HFFc6 (cell line): ENCODE data around the gene RFC2. TPM values are rescaled to one million over a fixed set of nuclear protein-coding genes. Genes with fewer than 3 reads are reported as not detected.

Experiments
- DNase-seq: peaks from one replicate; pipeline ENCODE4 v3.0.0-alpha.2; 2018
- H3K27ac Mint-ChIP-seq: 2 replicates; pipeline ENCODE4 v1.8.0; 2020; ENCODE audit warnings: mild to moderate bottlenecking, mixed read lengths
- H3K27me3 Mint-ChIP-seq: 2 replicates; pipeline ENCODE4 v1.8.0; 2021; ENCODE audit warnings: mild to moderate bottlenecking, moderate library complexity, mixed read lengths; ENCODE audit not compliant: insufficient read depth
- H3K36me3 Mint-ChIP-seq: 2 replicates; pipeline ENCODE4 v1.8.0; 2021; ENCODE audit warnings: low read depth, mixed read lengths
- H3K4me1 Mint-ChIP-seq: 2 replicates; pipeline ENCODE4 v1.8.0; 2020; ENCODE audit warnings: low read depth, mixed read lengths
- H3K4me3 Mint-ChIP-seq: 2 replicates; pipeline ENCODE4 v1.8.0; 2020; ENCODE audit warnings: mild to moderate bottlenecking, moderate library complexity, mixed read lengths
- H3K9me3 Mint-ChIP-seq: 2 replicates; pipeline ENCODE4 v1.8.0; 2020; ENCODE audit warnings: mild to moderate bottlenecking, mixed read lengths
- CTCF ChIP-seq: fragments of 200-600 bp; sonication (generic); IDR thresholded peaks from 2 replicates; pipeline ENCODE4 v1.5.0; 2021; ENCODE audit warnings: antibody characterized with exemption, mild to moderate bottlenecking
- total RNA-seq, 6 experiments: library from RNA; stranded (reverse); fragmentation: NEBNext Ultra II Directional; extraction: Animal tissue kit (Norgen Biotek cat#: 25700); gene quantifications; 2 replicates in 1 of 6; 3 replicates in 5 of 6; pipeline ENCODE4 v1.2.3, GENCODE V29; 2021

Gene RFC2
- total RNA-seq, 6 experiments from 2014 or later, result 16.8 to 37.7 (median 34.0) TPM

- no peak for DNase-seq
- no peak for TF ChIP-seq CTCF
- Mint-ChIP-seq H3K9me3 (no peaks in the 10 kb centered on the region), H3K36me3 (peaks cover 14% of the 10 kb centered on the region; the same call in 1 of the 2 replicates), H3K4me1 (peaks cover 42% of the 10 kb centered on the region), H3K27ac (peak overlapping the region; percentile 69; the same call in 1 of the 2 replicates), H3K27me3 (no peaks in the 10 kb centered on the region; the same call in 1 of the 2 replicates), H3K4me3 (peak overlapping the region; percentile 9; the same call in 1 of the 2 replicates)
These were observed 40.2 kb upstream of the RFC2 start for GRCh38 chr7:74294191-74294998.

- Mint-ChIP-seq H3K4me1 (peaks cover 48% of the 10 kb centered on the region), H3K4me3 (no peak overlapping the region), H3K36me3 (peaks cover 14% of the 10 kb centered on the region; the same call in 1 of the 2 replicates), H3K27me3 (no peaks in the 10 kb centered on the region), H3K27ac (0 out of 2 replicates have a peak overlapping the region, but pooled peaks have one; percentile 19), H3K9me3 (no peaks in the 10 kb centered on the region)
- TF ChIP-seq CTCF, result no peak
- no peak for DNase-seq
These were observed 39.3 kb upstream of the RFC2 start for GRCh38 chr7:74293577-74293908.

- no peak for TF ChIP-seq CTCF
- H3K36me3 Mint-ChIP-seq, result peaks cover 14% of the 10 kb centered on the region; the same call in 1 of the 2 replicates
- no peak for DNase-seq
- H3K4me1 Mint-ChIP-seq, result peaks cover 54% of the 10 kb centered on the region
- no peaks in the 10 kb centered on the region for H3K9me3 Mint-ChIP-seq
- no peak overlapping the region for H3K4me3 Mint-ChIP-seq
- no peaks in the 10 kb centered on the region for H3K27me3 Mint-ChIP-seq
- H3K27ac Mint-ChIP-seq, result 0 out of 2 replicates have a peak overlapping the region, but pooled peaks have one; percentile 19
These were observed 38.8 kb upstream of the RFC2 start for GRCh38 chr7:74292757-74293576.

- TF ChIP-seq CTCF, result no peak
- H3K27ac Mint-ChIP-seq, result no peak overlapping the region
- 0 out of 2 replicates have a peak overlapping the region, but pooled peaks have one; percentile 15 for H3K4me3 Mint-ChIP-seq
- peaks cover 10% of the 10 kb centered on the region; the same call in 1 of the 2 replicates for H3K36me3 Mint-ChIP-seq
- H3K27me3 Mint-ChIP-seq, result no peaks in the 10 kb centered on the region
- no peaks in the 10 kb centered on the region for H3K9me3 Mint-ChIP-seq
- H3K4me1 Mint-ChIP-seq, result peaks cover 53% of the 10 kb centered on the region
- no peak for DNase-seq
These were observed 37.3 kb upstream of the RFC2 start for GRCh38 chr7:74291535-74291934.

- Mint-ChIP-seq H3K4me3 (peak overlapping the region; percentile 86), H3K27me3 (no peaks in the 10 kb centered on the region), H3K4me1 (peaks cover 53% of the 10 kb centered on the region), H3K27ac (no peak overlapping the region; the same call in 1 of the 2 replicates), H3K36me3 (peaks cover 8% of the 10 kb centered on the region; the same call in 1 of the 2 replicates), H3K9me3 (no peaks in the 10 kb centered on the region)
- no peak for DNase-seq
- TF ChIP-seq CTCF, result no peak
These were observed 36.8 kb upstream of the RFC2 start for GRCh38 chr7:74290981-74291441.
